Activated CD8-positive, alpha-beta memory T cell treated with anti-CD3 and anti-CD28 coated beads for 24 hours (primary cell): Measurements from ENCODE around the gene NUDT7.

Experiments
- DNase-seq: peaks from one replicate; pipeline ENCODE4 v3.0.0-alpha.2; 2020

The NUDT7 gene

GRCh38 chr16:77722309-77723107, at the start of gene NUDT7:
TSS of gene NUDT7 (plus strand) at chr16:77722514. CDS start at chr16:77722583, 69 bp downstream.
- DNase-seq = peak; percentile 98

GRCh38 chr16:77674888-77675287, 47.4 kb upstream of the NUDT7 start:
- no peak for DNase-seq

GRCh38 chr16:77675464-77676324, 46.6 kb upstream of the NUDT7 start:
- peak; percentile 82 for DNase-seq

GRCh38 chr16:77677129-77677528, 45.2 kb upstream of the NUDT7 start:
- DNase-seq = no peak

GRCh38 chr16:77679391-77679790, 42.9 kb upstream of the NUDT7 start:
- DNase-seq = no peak

- no peak for DNase-seq
These were observed 42.4 kb upstream of the NUDT7 start for GRCh38 chr16:77679901-77680300.

GRCh38 chr16:77680496-77680895, 41.8 kb upstream of the NUDT7 start:
- no peak for DNase-seq

- no peak for DNase-seq
These were observed 39.7 kb upstream of the NUDT7 start for GRCh38 chr16:77682586-77682985.

GRCh38 chr16:77683397-77684180, 38.7 kb upstream of the NUDT7 start:
- DNase-seq = no peak

GRCh38 chr16:77684181-77684526, 38.2 kb upstream of the NUDT7 start:
- no peak for DNase-seq

- DNase-seq = no peak
These were observed 35.9 kb upstream of the NUDT7 start for GRCh38 chr16:77686385-77686784.

- DNase-seq = no peak
These were observed 32.3 kb upstream of the NUDT7 start for GRCh38 chr16:77689971-77690370.

GRCh38 chr16:77690416-77690815, 31.9 kb upstream of the NUDT7 start:
- DNase-seq = no peak

- no peak for DNase-seq
These were observed 29.7 kb upstream of the NUDT7 start for GRCh38 chr16:77692612-77693011.

- DNase-seq = no peak
These were observed 26.2 kb upstream of the NUDT7 start for GRCh38 chr16:77696149-77696548.

GRCh38 chr16:77700846-77701245, 21.5 kb upstream of the NUDT7 start:
- no peak for DNase-seq

GRCh38 chr16:77705351-77705750, 17.0 kb upstream of the NUDT7 start:
- no peak for DNase-seq

- DNase-seq = no peak
These were observed 11.1 kb upstream of the NUDT7 start for GRCh38 chr16:77711179-77711578.

GRCh38 chr16:77711775-77712174, 10.5 kb upstream of the NUDT7 start:
- DNase-seq = no peak

GRCh38 chr16:77715145-77715544, 7.2 kb upstream of the NUDT7 start:
- no peak for DNase-seq

GRCh38 chr16:77721752-77722308, 484 bp upstream of the NUDT7 start:
- DNase-seq = peak; percentile 62

GRCh38 chr16:77723108-77723514, 797 bp downstream of the NUDT7 start:
- no peak for DNase-seq

GRCh38 chr16:77724174-77724573, 1.9 kb downstream of the NUDT7 start:
- DNase-seq = no peak
